Measurements from ENCODE around the gene ZNF438. TPM values are rescaled to one million over a fixed set of nuclear protein-coding genes. Genes with fewer than 3 reads are reported as not detected.

ZNF438 gene
- total RNA-seq, 1 experiment from 2014 or later, result 8.4 TPM

DNA sequence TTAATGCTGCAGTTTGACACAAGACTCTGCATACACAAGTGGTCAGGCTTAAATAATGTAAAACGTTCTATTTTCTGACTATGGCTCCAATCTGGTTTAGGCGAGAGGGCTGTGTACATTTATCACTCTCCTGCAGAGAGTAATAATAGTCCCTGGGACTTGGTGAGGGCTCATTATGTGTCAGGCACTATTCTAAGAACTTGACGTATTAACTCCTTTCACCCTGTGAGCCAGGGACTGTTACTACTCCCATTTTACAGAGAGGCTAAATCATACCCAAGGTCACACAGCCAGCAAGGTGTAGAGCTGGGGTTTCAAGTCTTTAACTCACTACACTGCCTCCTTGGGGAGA is 214.9 kb downstream of the ZNF438 start:
- Mint-ChIP-seq H3K36me3 (ENCODE audit: insufficient read depth, unreplicated experiment) (no peaks in the 10 kb centered on the region), H3K4me3 (ENCODE audit: unreplicated experiment) (no peak overlapping the region), H3K27ac (ENCODE audit: low read depth, unreplicated experiment) (no peak overlapping the region), H3K4me1 (ENCODE audit: insufficient read depth, unreplicated experiment) (no peaks in the 10 kb centered on the region), H3K9me3 (ENCODE audit: unreplicated experiment) (no peaks in the 10 kb centered on the region), H3K27me3 (ENCODE audit: insufficient read depth, unreplicated experiment) (no peaks in the 10 kb centered on the region)
- DNase-seq (ENCODE audit: unreplicated experiment), result no peak
- ChIA-PET POLR2A (no interaction called here), CTCF (interaction anchor here (0.7 kb wide), 1 partner anchor 1789 kb away, joined by 3 read pairs; no protein-coding TSS in a partner anchor)
- no TSS peak for BruUV-seq (replicated peaks)
- TF ChIP-seq, protein P1, sequence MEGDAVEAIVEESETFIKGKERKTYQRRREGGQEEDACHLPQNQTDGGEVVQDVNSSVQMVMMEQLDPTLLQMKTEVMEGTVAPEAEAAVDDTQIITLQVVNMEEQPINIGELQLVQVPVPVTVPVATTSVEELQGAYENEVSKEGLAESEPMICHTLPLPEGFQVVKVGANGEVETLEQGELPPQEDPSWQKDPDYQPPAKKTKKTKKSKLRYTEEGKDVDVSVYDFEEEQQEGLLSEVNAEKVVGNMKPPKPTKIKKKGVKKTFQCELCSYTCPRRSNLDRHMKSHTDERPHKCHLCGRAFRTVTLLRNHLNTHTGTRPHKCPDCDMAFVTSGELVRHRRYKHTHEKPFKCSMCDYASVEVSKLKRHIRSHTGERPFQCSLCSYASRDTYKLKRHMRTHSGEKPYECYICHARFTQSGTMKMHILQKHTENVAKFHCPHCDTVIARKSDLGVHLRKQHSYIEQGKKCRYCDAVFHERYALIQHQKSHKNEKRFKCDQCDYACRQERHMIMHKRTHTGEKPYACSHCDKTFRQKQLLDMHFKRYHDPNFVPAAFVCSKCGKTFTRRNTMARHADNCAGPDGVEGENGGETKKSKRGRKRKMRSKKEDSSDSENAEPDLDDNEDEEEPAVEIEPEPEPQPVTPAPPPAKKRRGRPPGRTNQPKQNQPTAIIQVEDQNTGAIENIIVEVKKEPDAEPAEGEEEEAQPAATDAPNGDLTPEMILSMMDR (IDR thresholded peaks at IDR 0.05; ENCODE audit: unreplicated experiment), result no peak
- intact Hi-C loops (cut with micrococcal nuclease), result no loop called here

DNA sequence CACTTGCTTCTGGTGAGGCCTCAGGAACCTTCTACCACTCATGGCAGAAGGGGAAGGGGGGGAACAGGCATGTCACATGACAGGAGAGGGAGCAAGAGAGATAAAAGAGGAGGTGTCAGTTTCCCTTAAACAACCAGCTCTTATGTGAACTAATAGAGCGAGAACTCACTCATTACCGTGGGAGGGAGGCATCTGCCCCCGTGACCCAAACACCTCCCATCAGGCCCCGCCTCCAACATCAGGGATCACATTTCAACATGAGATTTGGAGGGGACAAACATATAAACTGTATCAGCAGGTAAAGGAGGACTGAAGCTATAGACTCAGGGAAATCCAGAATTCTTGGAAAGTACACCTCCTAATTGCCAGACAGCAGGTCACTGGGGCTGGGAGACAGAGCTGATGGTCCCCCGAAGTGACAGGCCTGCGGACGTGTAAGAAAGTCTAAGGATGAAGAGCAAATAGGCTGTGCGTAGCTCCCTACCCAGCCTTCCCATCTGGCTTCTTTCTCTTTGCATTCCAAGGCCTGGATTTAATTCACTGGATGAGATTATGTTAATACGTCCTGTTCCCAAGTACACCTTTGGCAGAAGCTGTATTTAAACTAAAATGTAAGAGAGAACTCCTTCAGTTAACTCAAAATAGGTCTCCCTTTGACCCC is 215.4 kb downstream of the ZNF438 start:
- Mint-ChIP-seq H3K27me3 (ENCODE audit: insufficient read depth, unreplicated experiment) (no peaks in the 10 kb centered on the region), H3K4me3 (ENCODE audit: unreplicated experiment) (no peak overlapping the region), H3K27ac (ENCODE audit: low read depth, unreplicated experiment) (no peak overlapping the region), H3K36me3 (ENCODE audit: insufficient read depth, unreplicated experiment) (no peaks in the 10 kb centered on the region), H3K4me1 (ENCODE audit: insufficient read depth, unreplicated experiment) (no peaks in the 10 kb centered on the region), H3K9me3 (ENCODE audit: unreplicated experiment) (no peaks in the 10 kb centered on the region)
- ChIA-PET POLR2A (no interaction called here), CTCF (no interaction called here)
- no TSS peak for BruUV-seq (replicated peaks)
- TF ChIP-seq, protein P1 (IDR thresholded peaks at IDR 0.05; ENCODE audit: unreplicated experiment), result no peak
- intact Hi-C loops (cut with micrococcal nuclease), result no loop called here
- no peak for DNase-seq (ENCODE audit: unreplicated experiment)

DNA sequence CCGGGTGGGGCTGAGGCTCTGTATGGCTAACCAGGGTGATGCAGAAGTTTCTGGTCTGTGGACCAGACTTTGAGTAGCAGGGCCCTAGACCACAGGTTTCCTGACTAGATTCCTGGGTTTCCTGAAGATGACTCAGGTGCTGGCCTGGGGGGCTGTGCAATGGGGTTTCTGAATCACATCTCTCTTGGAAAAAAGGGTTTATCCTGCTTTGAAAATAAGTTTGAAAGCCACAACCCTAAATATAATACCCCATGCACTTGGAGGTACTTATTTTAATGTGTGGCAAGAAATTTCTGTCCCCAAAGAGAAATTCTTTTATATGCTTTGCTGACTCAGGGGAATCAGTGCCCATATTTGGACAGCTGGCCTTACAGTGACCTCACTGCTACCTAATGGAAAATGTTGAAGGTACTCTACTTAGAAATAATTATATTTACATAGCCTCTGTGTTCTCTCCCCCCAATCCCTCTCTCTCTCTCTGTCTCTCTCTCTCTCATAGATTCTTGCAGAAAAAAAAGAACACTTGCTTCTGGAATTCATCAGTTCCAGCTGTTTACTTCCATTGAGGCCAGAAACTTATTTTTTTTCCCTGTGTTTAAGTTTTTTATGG is 217.7 kb downstream of the ZNF438 start:
- Mint-ChIP-seq H3K9me3 (ENCODE audit: unreplicated experiment) (no peaks in the 10 kb centered on the region), H3K27ac (ENCODE audit: low read depth, unreplicated experiment) (no peak overlapping the region), H3K4me1 (ENCODE audit: insufficient read depth, unreplicated experiment) (no peaks in the 10 kb centered on the region), H3K36me3 (ENCODE audit: insufficient read depth, unreplicated experiment) (no peaks in the 10 kb centered on the region), H3K4me3 (ENCODE audit: unreplicated experiment) (no peak overlapping the region), H3K27me3 (ENCODE audit: insufficient read depth, unreplicated experiment) (no peaks in the 10 kb centered on the region)
- TF ChIP-seq, protein P1 (IDR thresholded peaks at IDR 0.05; ENCODE audit: unreplicated experiment), result no peak
- DNase-seq (ENCODE audit: unreplicated experiment), result peak; percentile 31
- no TSS peak for BruUV-seq (replicated peaks)
- ChIA-PET CTCF (no interaction called here), POLR2A (no interaction called here)
- intact Hi-C loops (cut with micrococcal nuclease), result no loop called here

DNA sequence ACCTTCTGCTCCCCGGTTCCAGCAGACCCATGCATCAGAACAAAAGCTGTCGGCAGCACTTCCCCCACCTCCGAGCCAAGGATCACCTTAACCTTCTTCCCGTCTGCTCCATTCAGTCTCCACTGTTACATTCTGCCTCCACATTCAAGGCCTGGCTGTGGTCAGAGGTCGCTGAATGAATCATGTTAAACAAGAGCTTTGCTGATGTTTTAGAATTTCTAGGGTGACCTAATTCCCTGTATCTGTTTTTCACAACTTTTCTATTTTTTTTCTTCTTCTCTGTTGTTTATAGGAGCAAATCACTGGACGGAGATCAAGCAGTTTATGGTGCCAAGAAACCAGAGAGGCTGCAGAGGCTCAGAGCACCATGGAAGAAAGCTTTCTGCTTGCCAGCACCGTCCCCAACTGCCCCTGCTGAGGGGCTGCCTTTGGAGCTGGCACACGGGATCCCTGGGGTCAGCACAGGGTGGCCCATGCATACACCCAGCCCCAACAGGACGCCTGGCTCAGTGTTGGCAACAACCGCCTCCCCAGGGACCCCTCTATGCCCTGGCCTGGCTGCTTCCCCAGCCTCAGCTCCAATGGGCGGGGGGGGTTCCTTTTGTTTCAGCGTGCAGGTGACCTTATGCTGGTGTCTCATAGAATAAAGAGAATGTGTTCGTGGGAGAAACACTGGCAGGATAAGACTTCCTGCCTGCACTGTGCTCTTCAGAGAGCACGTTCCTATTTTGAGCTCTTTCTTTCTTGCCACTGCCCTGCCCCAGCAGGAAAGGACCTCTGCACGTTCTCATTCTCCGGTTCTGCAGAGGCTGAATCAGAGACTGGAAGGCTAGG is 219.4 kb downstream of the ZNF438 start:
- TF ChIP-seq, protein P1 (IDR thresholded peaks at IDR 0.05; ENCODE audit: unreplicated experiment), result no peak
- H3K4me3 Mint-ChIP-seq (ENCODE audit: unreplicated experiment), result no peak overlapping the region
- CTCF ChIA-PET, result no interaction called here
- no peaks in the 10 kb centered on the region for H3K36me3 Mint-ChIP-seq (ENCODE audit: insufficient read depth, unreplicated experiment)
- no peak for DNase-seq (ENCODE audit: unreplicated experiment)
- POLR2A ChIA-PET, result no interaction called here
- H3K9me3 Mint-ChIP-seq (ENCODE audit: unreplicated experiment), result no peaks in the 10 kb centered on the region
- H3K4me1 Mint-ChIP-seq (ENCODE audit: insufficient read depth, unreplicated experiment), result no peaks in the 10 kb centered on the region
- no TSS peak for BruUV-seq (replicated peaks)
- intact Hi-C loops (cut with micrococcal nuclease), result no loop called here
- H3K27me3 Mint-ChIP-seq (ENCODE audit: insufficient read depth, unreplicated experiment), result no peaks in the 10 kb centered on the region
- no peak overlapping the region for H3K27ac Mint-ChIP-seq (ENCODE audit: low read depth, unreplicated experiment)
